ENCODE results near the gene BLM.

BLM gene

GRCh38 chr15:90790057-90790456 is 72.9 kb downstream of the BLM start:
- DNase-seq (ENCODE audit: low read depth), result no peak

GRCh38 chr15:90790561-90790960 is 73.4 kb downstream of the BLM start:
- DNase-seq (ENCODE audit: low read depth), result no peak

GRCh38 chr15:90794538-90794937 is 77.4 kb downstream of the BLM start:
- DNase-seq (ENCODE audit: low read depth), result no peak

- DNase-seq (ENCODE audit: low read depth), result no peak
Observed at GRCh38 chr15:90799639-90800170, 82.6 kb downstream of the BLM start.

GRCh38 chr15:90801803-90802202 is 84.7 kb downstream of the BLM start:
- DNase-seq (ENCODE audit: low read depth), result no peak

GRCh38 chr15:90807074-90807785 is 90.1 kb downstream of the BLM start:
- no peak for DNase-seq (ENCODE audit: low read depth)

GRCh38 chr15:90807786-90808086 is 90.6 kb downstream of the BLM start:
- DNase-seq (ENCODE audit: low read depth), result no peak

- DNase-seq (ENCODE audit: low read depth), result no peak
Observed at GRCh38 chr15:90808517-90809235, 91.5 kb downstream of the BLM start.

GRCh38 chr15:90809536-90809935 is 92.4 kb downstream of the BLM start:
- no peak for DNase-seq (ENCODE audit: low read depth)

- DNase-seq (ENCODE audit: low read depth), result no peak
Observed at GRCh38 chr15:90810354-90810753, 93.2 kb downstream of the BLM start.

- DNase-seq (ENCODE audit: low read depth), result no peak
Observed at GRCh38 chr15:90812171-90812957, 95.2 kb downstream of the BLM start.

- no peak for DNase-seq (ENCODE audit: low read depth)
Observed at GRCh38 chr15:90812958-90813265, 95.8 kb downstream of the BLM start.

GRCh38 chr15:90813796-90814190 is 96.6 kb downstream of the BLM start:
- DNase-seq (ENCODE audit: low read depth), result no peak

- DNase-seq (ENCODE audit: low read depth), result no peak
Observed at GRCh38 chr15:90814191-90814821, 97.2 kb downstream of the BLM start.

GRCh38 chr15:90816401-90817116 is 99.4 kb downstream of the BLM start:
- DNase-seq (ENCODE audit: low read depth), result no peak

GRCh38 chr15:90817117-90818057 is 100.2 kb downstream of the BLM start:
- DNase-seq (ENCODE audit: low read depth), result no peak

- no peak for DNase-seq (ENCODE audit: low read depth)
Observed at GRCh38 chr15:90818251-90819210, 101.4 kb downstream of the BLM start.

GRCh38 chr15:90819390-90819789 is 102.2 kb downstream of the BLM start:
- no peak for DNase-seq (ENCODE audit: low read depth)

- no peak for DNase-seq (ENCODE audit: low read depth)
Observed at GRCh38 chr15:90819850-90820249, 102.7 kb downstream of the BLM start.

All from T follicular helper cell (primary cell).